Naive thymus-derived CD8-positive, alpha-beta T cell (primary cell): ENCODE measurements around the gene DENND5B. TPM values are rescaled to one million over a fixed set of nuclear protein-coding genes. Genes with fewer than 3 reads are reported as not detected.
"Not testable (repeated sequence)": the region's sequence is repeated elsewhere in the genome, so short reads cannot be mapped to it uniquely, and the experiment has no call there.

Source experiments
- ATAC-seq, 2 donors: fragments of 150-1000 bp; cut with Tn5 transposase in 1 of 2; sonication (Bioruptor Pico), chemical (Tn5 transposase) in 1 of 2; 1 replicate in 1 of 2; 2 replicates in 1 of 2; pipeline ENCODE4 v1.10.0; 2021; ENCODE audit warnings: mild to moderate bottlenecking in 2 of 2, moderate library complexity in 2 of 2
- POLR2A ChIA-PET: fragments of 350-600 bp; sonication (Branson Sonifier 250); formaldehyde crosslinking; loops from one replicate; lab custom pipeline; 2021; ENCODE audit warnings: antibody characterized with exemption; lab: Charles Lee
- DNase-seq, 10 donors: peaks; one replicate each; pipeline versions ENCODE4 v3.0.0 to v3.0.0-alpha.2; 2020 to 2022
- H3K27ac Mint-ChIP-seq, 10 donors: one replicate each; pipeline ENCODE4 v1.8.0; 2020 to 2022; ENCODE audit warnings: mild to moderate bottlenecking in 10 of 10, mixed read lengths in 10 of 10, moderate library complexity in 4 of 10, inconsistent platforms in 1 of 10
- H3K27me3 Mint-ChIP-seq, 5 donors: one replicate each; pipeline ENCODE4 v1.8.0; 2021 to 2022; ENCODE audit warnings: mixed read lengths in 5 of 5
- H3K36me3 Mint-ChIP-seq, 3 donors: one replicate each; pipeline ENCODE4 v1.8.0; 2020 to 2022; ENCODE audit warnings: mixed read lengths in 3 of 3, mild to moderate bottlenecking in 2 of 3, inconsistent platforms in 1 of 3
- H3K4me1 Mint-ChIP-seq, 4 donors: one replicate each; pipeline ENCODE4 v1.8.0; 2021 to 2022; ENCODE audit warnings: mixed read lengths in 4 of 4
- H3K4me3 Mint-ChIP-seq, 10 donors: one replicate each; pipeline ENCODE4 v1.8.0; 2020 to 2022; ENCODE audit warnings: mild to moderate bottlenecking in 10 of 10, mixed read lengths in 10 of 10, moderate library complexity in 6 of 10, inconsistent platforms in 1 of 10
- H3K9me3 Mint-ChIP-seq, 9 donors: one replicate each; pipeline ENCODE4 v1.8.0; 2020 to 2022; ENCODE audit warnings: mixed read lengths in 9 of 9, mild to moderate bottlenecking in 3 of 9, inconsistent platforms in 1 of 9, moderate library complexity in 1 of 9
- polyA plus RNA-seq, 3 donors: library from polyadenylated mRNA; unstranded; fragments of 300-500 nt; fragmentation: Illumina TruSeq; gene quantifications; one replicate each; pipeline ENCODE4 v1.2.3, GENCODE V29; 2021
- total RNA-seq, 8 experiments: library from RNA in 2 of 8; stranded (reverse) in 2 of 8; gene quantifications; one replicate each; pipeline ENCODE4 v1.2.3 and lab custom pipeline; 2021 to 2026

Gene DENND5B
- total and polyA plus RNA-seq, 5 experiments from 2014 or later = 0.12 to 1.7 (median 0.99) TPM; not detected in 2

DNA sequence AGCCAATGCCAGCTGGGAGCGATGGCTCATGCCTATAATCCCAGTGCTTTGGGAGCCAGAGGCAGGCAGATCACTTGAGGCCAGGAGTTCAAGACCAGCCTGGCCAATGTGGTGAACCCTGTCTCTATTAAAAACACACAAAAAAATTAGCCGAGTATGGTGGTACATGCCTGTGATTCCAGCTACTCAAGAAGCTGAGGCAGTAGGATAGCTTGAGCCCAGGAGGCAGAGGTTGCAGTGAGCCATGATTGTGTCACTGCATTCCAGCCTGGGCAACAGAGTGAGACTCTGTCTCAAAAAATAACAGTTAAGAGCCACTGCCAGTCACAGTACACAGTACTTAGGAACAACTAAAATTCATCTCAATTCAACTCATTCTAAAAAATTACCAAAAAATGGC, 21.4 kb downstream of the DENND5B start:
- ATAC-seq, POLR2A ChIA-PET, H3K4me1 Mint-ChIP-seq, H3K9me3 Mint-ChIP-seq, H3K36me3 Mint-ChIP-seq, H3K4me3 Mint-ChIP-seq, H3K27ac Mint-ChIP-seq, DNase-seq: not testable (repeated sequence)
- H3K27me3 Mint-ChIP-seq = peaks cover 0 to 23% (median 4%) of the 10 kb centered on the region in 5 donors

DNA sequence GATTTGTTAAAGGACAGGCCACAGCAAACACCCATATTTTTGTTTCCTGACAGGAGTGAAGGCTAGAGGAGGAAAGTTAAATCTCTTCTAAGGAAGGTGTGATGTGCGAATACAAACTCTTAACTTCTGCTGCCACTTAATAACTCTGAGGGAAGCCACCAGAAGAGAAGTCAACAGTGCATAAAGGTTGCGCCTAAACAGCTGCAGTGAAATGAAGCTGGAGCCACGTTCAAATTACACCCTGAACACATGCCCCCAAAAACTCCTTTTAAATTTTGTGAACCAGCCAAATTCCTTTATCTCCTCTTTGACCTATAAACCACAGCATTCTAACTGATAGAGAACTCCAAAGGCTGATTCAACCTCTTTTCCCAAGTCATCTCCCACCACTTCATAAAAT, 22.4 kb downstream of the DENND5B start:
- peaks cover 0 to 23% (median 4%) of the 10 kb centered on the region in 5 donors for H3K27me3 Mint-ChIP-seq
- no peak overlapping the region for H3K27ac Mint-ChIP-seq
- ATAC-seq (no peak), DNase-seq (no peak)
- H3K9me3 Mint-ChIP-seq = no peaks in the 10 kb centered on the region
- H3K4me3 Mint-ChIP-seq = no peak overlapping the region
- H3K4me1 Mint-ChIP-seq = peaks cover 0 to 10% (median 0%) of the 10 kb centered on the region in 4 donors
- POLR2A ChIA-PET = no interaction called here
- H3K36me3 Mint-ChIP-seq = no peaks in the 10 kb centered on the region

DNA sequence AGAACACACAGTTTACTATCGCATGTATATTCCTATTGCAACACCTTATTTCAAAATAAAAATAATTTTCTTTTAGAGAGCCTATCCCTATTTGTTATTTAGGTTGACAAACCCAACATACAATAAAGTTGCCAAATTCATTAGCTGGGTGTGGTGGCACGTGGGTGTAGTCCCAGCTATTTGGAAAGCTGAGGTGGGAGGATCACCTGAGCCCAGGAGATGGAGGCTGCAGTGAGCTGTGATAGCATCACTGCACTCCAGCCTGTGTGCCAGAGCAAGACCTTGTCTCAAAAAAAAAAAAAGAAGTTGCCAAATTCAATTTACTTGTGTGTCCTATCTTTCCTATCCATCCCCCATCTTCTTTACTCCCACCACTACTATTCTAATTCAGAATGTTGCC, 23.9 kb downstream of the DENND5B start:
- DNase-seq (no peak), ATAC-seq (no peak)
- Mint-ChIP-seq H3K36me3 (no peaks in the 10 kb centered on the region), H3K27ac (peak overlapping the region in 1 of 10 donors; percentile 69), H3K27me3 (peaks cover 0 to 15% (median 6%) of the 10 kb centered on the region in 5 donors), H3K4me3 (no peak overlapping the region), H3K4me1 (peaks cover 0 to 10% (median 0%) of the 10 kb centered on the region in 4 donors), H3K9me3 (no peaks in the 10 kb centered on the region)
- POLR2A ChIA-PET = interaction anchor here (0.7 kb wide), 1 partner anchor 761 kb away, joined by 3 read pairs; no protein-coding TSS in a partner anchor

DNA sequence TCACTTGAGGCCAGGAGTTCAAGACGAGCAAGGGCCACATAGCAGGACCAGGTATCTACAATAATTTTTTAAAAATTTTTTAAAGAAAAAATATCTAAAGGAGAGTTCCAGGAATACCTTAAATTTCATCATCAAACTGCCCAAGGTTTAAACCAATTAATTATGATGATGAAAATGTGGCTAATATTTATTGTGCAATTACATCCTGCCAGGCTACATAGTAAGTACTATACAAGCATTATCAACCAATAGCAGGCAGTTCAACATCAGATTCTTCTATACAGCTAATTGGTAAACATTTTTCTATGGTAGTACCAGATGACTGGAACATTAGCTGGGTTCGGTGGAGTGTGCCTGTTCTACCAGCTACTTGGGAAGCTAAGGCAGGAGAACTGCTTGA, 24.4 kb downstream of the DENND5B start:
- H3K4me1 Mint-ChIP-seq = peaks cover 0 to 10% (median 0%) of the 10 kb centered on the region in 4 donors
- POLR2A ChIA-PET = interaction anchor here (0.7 kb wide), 1 partner anchor 761 kb away, joined by 3 read pairs; no protein-coding TSS in a partner anchor

DNA sequence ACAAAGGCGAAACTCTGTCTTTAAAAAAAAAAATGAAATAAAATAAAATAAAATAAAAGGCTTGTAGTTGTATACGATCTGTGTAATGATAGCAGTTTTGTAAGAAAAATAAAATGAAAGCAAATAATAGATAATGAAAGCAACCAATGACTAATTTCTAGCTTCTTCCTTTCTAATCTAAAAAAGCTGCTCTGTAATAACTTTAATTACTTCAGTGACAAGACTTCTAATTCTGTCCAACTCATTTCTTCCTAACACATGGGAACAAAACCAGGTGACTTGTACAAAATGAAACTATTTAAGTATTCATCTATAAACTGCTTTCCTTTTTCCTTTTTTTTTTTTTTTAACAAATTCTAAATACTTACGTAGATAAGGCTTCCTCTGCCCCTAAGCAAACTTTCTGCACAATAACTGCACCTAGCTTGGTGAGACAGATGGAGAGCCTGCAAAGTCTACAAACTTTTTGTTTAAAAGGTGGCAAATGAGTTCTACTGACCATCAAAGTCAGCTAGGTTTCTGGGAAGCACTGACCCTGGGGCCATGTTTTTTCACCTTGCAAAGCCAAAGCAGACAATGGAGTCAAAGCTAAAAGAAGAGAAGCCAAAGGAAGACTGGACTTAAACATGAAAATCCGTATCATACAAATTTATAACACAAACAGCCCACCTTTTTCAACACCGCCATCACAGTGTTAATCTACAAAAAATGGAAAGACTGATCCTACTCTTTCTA, 28.2 kb downstream of the DENND5B start:
- DNase-seq (no peak), ATAC-seq (no peak)
- no peaks in the 10 kb centered on the region for H3K9me3 Mint-ChIP-seq
- no peaks in the 10 kb centered on the region for H3K36me3 Mint-ChIP-seq
- H3K4me3 Mint-ChIP-seq = no peak overlapping the region
- H3K27ac Mint-ChIP-seq = no peak overlapping the region
- POLR2A ChIA-PET = no interaction called here
- H3K4me1 Mint-ChIP-seq = peaks cover 0 to 1% (median 0%) of the 10 kb centered on the region in 4 donors
- H3K27me3 Mint-ChIP-seq = peaks cover 0 to 33% (median 15%) of the 10 kb centered on the region in 5 donors

More for the DNA sequence above, 24.4 kb downstream of the DENND5B start:
- no peak for DNase-seq
- H3K9me3 Mint-ChIP-seq = no peaks in the 10 kb centered on the region
- no peak overlapping the region for H3K4me3 Mint-ChIP-seq
- no peak for ATAC-seq
- H3K27me3 Mint-ChIP-seq = peaks cover 0 to 15% (median 6%) of the 10 kb centered on the region in 5 donors
- H3K27ac Mint-ChIP-seq = no peak overlapping the region
- H3K36me3 Mint-ChIP-seq = no peaks in the 10 kb centered on the region

DNA sequence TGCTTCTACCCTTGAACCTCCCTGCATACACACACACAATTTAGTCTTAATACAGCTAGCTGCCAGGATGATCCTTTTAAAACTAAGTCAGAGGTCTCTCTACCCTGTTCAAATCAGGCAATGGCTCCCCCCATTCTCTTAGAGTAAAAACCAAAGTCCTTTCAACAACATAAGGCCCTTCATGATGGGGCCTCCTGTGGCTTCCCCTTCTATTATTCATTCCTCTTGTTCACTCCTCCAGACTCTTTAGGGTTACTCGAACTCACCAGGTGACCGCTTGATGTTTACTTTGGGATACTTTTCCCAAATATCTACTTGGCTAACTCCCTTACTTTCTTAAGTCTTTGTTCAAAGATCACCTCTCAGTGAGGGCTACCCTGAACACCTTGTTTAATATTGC, 30.4 kb downstream of the DENND5B start:
- Mint-ChIP-seq H3K9me3 (peaks cover 0 to 7% (median 0%) of the 10 kb centered on the region in 9 donors), H3K36me3 (no peaks in the 10 kb centered on the region), H3K4me1 (peaks cover 0 to 2% (median 0%) of the 10 kb centered on the region in 4 donors), H3K4me3 (no peak overlapping the region), H3K27ac (no peak overlapping the region), H3K27me3 (peaks cover 3 to 33% (median 19%) of the 10 kb centered on the region in 5 donors)
- no peak for ATAC-seq
- no peak for DNase-seq
- POLR2A ChIA-PET = no interaction called here

DNA sequence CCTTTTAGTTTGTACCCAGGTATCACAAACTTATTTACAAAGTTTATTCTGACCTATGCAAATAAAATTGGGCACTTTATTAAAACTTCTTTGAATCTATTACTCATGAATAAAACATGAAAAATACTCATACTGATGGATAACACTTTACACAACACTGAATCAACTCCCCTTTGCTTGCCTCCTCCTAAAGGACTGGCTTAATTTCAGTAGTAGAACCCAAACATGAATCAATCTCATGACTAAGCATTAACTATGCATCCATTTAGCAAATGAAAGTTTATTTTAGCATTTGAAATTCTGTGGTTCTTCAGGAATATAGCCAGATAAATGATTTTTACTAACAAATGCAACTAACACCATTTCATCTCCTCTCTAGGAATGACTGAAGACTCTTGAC, 32.4 kb downstream of the DENND5B start:
- no peak overlapping the region for H3K27ac Mint-ChIP-seq
- no peak overlapping the region for H3K4me3 Mint-ChIP-seq
- peaks cover 0 to 5% (median 0%) of the 10 kb centered on the region in 3 donors for H3K36me3 Mint-ChIP-seq
- no peak for ATAC-seq
- peaks cover 3 to 34% (median 19%) of the 10 kb centered on the region in 5 donors for H3K27me3 Mint-ChIP-seq
- peaks cover 0 to 2% (median 0%) of the 10 kb centered on the region in 4 donors for H3K4me1 Mint-ChIP-seq
- POLR2A ChIA-PET = no interaction called here
- no peak for DNase-seq
- H3K9me3 Mint-ChIP-seq = peaks cover 0 to 14% (median 6%) of the 10 kb centered on the region in 9 donors

DNA sequence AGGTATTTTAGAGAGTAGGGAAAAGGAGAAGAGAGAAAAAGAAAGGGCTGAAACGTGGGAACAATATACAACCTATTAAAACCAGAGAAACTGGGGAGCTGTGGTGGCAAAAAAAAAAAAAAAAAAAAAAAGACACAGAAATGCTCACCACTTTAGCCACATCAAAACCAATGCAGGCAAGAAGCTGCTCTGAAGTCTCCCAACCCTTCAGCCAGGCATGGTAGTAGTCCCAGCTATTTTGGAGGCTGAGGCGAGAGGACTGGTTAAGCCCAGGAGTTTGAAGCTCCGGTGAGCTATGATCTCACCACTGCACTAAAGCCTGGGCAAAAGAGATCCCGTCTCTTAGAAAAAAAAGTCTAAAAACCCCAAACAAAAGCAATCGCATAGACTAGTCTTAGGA, 33.2 kb downstream of the DENND5B start:
- H3K9me3 Mint-ChIP-seq = peaks cover 0 to 19% (median 6%) of the 10 kb centered on the region in 9 donors
- peaks cover 3 to 34% (median 26%) of the 10 kb centered on the region in 5 donors for H3K27me3 Mint-ChIP-seq
- no peak for DNase-seq
- H3K4me3 Mint-ChIP-seq = peak overlapping the region in 1 of 10 donors; percentile 23
- ATAC-seq = no peak
- H3K4me1 Mint-ChIP-seq = peaks cover 0 to 2% (median 0%) of the 10 kb centered on the region in 4 donors
- H3K36me3 Mint-ChIP-seq = peaks cover 0 to 5% (median 0%) of the 10 kb centered on the region in 3 donors
- H3K27ac Mint-ChIP-seq = no peak overlapping the region
- POLR2A ChIA-PET = no interaction called here

DNA sequence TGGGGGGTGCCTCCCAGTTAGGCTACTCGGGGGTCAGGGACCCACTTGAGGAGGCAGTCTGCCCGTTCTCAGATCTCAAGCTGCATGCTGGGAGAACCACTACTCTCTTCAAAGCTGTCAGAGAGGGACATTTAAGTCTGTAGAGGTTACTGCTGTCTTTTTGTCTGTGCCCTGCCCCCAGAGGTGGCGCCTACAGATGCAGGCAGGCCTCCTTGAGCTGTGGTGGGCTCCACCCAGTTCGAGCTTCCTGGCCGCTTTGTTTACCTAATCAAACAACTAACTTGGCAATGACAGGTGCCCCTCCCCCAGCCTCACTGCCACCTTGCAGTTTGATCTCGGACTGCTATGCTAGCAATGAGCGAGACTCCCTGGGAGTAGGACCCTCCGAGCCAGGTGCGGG, 35.5 kb downstream of the DENND5B start:
- H3K4me3 Mint-ChIP-seq, H3K27ac Mint-ChIP-seq, H3K36me3 Mint-ChIP-seq, DNase-seq, H3K4me1 Mint-ChIP-seq, POLR2A ChIA-PET, ATAC-seq: not testable (repeated sequence)
- H3K27me3 Mint-ChIP-seq = peaks cover 3 to 31% (median 21%) of the 10 kb centered on the region in 5 donors
- H3K9me3 Mint-ChIP-seq = peaks cover 0 to 19% (median 8%) of the 10 kb centered on the region in 9 donors

DNA sequence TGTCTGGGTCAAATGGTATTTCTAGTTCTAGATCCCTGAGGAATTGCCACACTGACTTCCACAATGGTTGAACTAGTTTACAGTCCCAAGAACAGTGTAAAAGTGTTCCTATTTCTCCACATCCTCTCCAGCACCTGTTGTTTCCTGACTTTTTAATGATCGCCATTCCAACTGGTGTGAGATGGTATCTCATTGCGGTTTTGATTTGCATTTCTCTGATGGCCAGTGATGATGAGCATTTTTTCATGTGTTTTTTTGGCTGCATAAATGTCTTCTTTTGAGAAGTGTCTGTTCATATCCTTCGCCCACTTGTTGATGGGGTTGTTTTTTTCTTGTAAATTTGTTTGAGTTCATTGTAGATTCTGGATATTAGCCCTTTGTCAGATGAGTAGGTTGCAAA, 40.3 kb downstream of the DENND5B start:
- H3K4me1 Mint-ChIP-seq, H3K27ac Mint-ChIP-seq, POLR2A ChIA-PET, ATAC-seq, DNase-seq, H3K4me3 Mint-ChIP-seq, H3K36me3 Mint-ChIP-seq: not testable (repeated sequence)
- H3K9me3 Mint-ChIP-seq = peaks cover 0 to 13% (median 5%) of the 10 kb centered on the region in 9 donors
- H3K27me3 Mint-ChIP-seq = peaks cover 0 to 15% (median 9%) of the 10 kb centered on the region in 5 donors

DNA sequence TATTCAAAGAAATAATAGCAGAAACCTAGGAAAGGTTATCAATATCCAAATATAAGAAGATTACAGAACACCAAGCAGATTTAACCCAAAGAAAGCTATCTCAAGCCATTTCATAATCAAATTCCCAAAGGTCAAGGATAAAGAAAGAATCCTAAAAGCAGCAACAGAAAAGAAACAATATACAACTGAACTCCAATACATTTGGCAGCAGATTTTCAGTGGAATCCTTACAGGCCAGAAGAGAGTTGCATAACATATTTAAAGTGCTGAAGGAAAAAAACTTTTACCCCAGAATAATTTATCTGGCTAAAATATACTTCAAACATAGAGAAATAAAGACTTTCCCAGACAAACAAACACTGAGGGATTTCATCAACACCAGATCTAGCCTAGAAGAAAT, 54.3 kb downstream of the DENND5B start:
- no peak overlapping the region for H3K27ac Mint-ChIP-seq
- ATAC-seq (no peak), DNase-seq (no peak)
- peaks cover 0 to 13% (median 0%) of the 10 kb centered on the region in 9 donors for H3K9me3 Mint-ChIP-seq
- POLR2A ChIA-PET = no interaction called here
- H3K4me1 Mint-ChIP-seq = peaks cover 0 to 5% (median 0%) of the 10 kb centered on the region in 4 donors
- H3K27me3 Mint-ChIP-seq = peaks cover 6 to 25% (median 17%) of the 10 kb centered on the region in 5 donors
- H3K36me3 Mint-ChIP-seq = peaks cover 0 to 3% (median 0%) of the 10 kb centered on the region in 3 donors
- no peak overlapping the region for H3K4me3 Mint-ChIP-seq

DNA sequence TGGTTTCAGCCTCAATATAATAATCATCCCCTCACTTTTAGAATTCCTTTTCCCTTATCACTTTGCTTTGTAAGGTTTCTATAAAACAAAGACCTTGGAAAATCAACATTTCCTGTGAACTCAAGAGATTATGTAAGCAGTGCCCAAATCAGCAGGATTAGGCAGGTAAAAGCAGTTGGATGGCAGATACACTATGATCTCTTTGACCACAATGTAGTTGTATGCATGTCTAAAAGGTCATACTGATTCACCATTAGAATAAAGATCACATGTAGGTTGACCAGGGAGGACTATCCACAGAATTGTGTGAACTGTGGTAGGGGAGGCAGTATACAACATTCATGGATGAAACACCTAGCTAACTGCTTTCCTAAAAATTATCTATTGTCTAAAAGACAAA, 57.5 kb downstream of the DENND5B start:
- Mint-ChIP-seq H3K4me3 (no peak overlapping the region), H3K4me1 (peaks cover 0 to 5% (median 0%) of the 10 kb centered on the region in 4 donors), H3K36me3 (no peaks in the 10 kb centered on the region), H3K9me3 (peaks cover 0 to 11% (median 0%) of the 10 kb centered on the region in 9 donors), H3K27me3 (peaks cover 3 to 25% (median 16%) of the 10 kb centered on the region in 5 donors), H3K27ac (no peak overlapping the region)
- DNase-seq = no peak
- ATAC-seq = no peak
- POLR2A ChIA-PET = no interaction called here

DNA sequence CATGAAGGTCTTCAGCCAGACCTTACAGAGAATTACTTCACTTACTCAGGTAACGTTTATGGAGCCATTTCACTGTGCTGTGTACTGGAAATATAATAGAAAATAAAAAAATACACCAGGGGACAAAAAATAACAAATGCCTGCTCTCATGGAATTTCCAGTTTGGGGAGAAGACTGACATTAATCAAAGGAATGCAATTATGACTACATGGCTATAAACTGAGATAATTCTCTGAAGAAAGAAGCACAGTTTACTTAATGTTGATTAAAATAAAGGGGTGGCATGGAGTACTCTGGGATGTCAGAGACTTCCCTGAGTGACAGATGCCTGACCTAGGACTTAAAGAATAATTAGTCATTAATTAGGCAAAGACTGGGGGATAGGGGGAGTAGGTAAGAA, 59.0 kb downstream of the DENND5B start:
- Mint-ChIP-seq H3K4me1 (peaks cover 0 to 6% (median 0%) of the 10 kb centered on the region in 4 donors), H3K27me3 (peaks cover 7 to 23% (median 14%) of the 10 kb centered on the region in 5 donors), H3K36me3 (no peaks in the 10 kb centered on the region), H3K4me3 (no peak overlapping the region), H3K27ac (no peak overlapping the region), H3K9me3 (no peaks in the 10 kb centered on the region)
- ATAC-seq (no peak), DNase-seq (no peak)
- POLR2A ChIA-PET = no interaction called here
